NOMO-1 (cell line): Measurements from ENCODE around the gene PRAMEF4.
"Not testable (repeated sequence)": the region's sequence is repeated elsewhere in the genome, so short reads cannot be mapped to it uniquely, and the experiment has no call there.

ENCODE experiments used
- DNase-seq, 2 experiments: peaks; one replicate each; lab custom pipeline; 2025; ENCODE audit not compliant: unreplicated experiment in 2 of 2; lab: John Stamatoyannopoulos, UW

The PRAMEF4 gene

GRCh38 chr1:12886101-12886500, at the start of gene PRAMEF4:
PRAMEF4 (minus strand) TSS chr1:12886201; CDS start chr1:12883394, 2,807 bp downstream.
- DNase-seq = not testable (repeated sequence)

- DNase-seq = not testable (repeated sequence)
Observed at GRCh38 chr1:12924368-12924767, 38.4 kb upstream of the PRAMEF4 start.

DNA sequence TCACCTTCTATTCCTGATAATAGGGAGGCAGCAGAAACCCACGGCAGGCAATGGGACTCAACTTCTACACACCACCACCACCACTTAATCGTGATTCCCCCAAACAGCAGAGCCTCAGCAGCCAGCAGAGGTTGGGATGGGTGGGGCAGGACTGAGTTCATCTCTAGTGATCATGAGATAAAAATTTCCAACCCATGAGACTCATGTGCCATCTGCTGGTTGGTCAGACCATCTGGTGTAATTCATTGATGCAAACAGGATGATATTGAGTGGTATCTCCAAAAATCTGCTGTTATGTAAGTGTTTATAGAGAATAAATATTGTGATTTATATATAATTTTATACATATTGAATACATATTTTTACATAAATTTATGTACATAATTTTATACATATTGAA, 35.7 kb upstream of the PRAMEF4 start:
- DNase-seq = not testable (repeated sequence)

GRCh38 chr1:12916310-12916709, 30.3 kb upstream of the PRAMEF4 start, which contains the start of gene PRAMEF7:
PRAMEF7 (plus strand) TSS chr1:12916610; CDS start chr1:12917693, 1,083 bp downstream.
- not testable (repeated sequence) for DNase-seq

GRCh38 chr1:12903793-12904572, 18.0 kb upstream of the PRAMEF4 start:
- DNase-seq = not testable (repeated sequence)

DNA sequence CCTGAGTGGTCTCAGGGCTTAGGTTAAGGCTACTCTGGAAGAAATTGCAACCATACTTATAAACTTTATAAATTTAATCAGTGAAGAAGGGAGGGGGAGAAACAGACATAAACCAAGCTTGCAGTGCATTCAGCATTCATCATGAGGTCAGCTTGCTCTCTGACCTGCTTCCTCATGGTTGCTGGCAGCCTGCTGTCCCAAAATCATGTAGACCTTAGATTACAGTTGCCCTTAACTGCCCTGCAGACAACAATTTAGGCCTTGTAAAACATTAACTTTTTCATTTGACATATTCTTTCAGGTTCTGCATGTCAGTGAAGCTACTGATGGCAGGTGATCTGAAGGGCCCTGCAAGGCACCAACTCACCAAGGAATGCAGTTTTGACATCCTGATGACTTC, 13.2 kb upstream of the PRAMEF4 start:
- DNase-seq = not testable (repeated sequence)

- DNase-seq = not testable (repeated sequence)
Observed at GRCh38 chr1:12898170-12898569, 12.2 kb upstream of the PRAMEF4 start, which contains the start of gene PRAMEF10. PRAMEF10 (minus strand) TSS chr1:12898270; CDS start chr1:12895847, 2,423 bp downstream.

DNA sequence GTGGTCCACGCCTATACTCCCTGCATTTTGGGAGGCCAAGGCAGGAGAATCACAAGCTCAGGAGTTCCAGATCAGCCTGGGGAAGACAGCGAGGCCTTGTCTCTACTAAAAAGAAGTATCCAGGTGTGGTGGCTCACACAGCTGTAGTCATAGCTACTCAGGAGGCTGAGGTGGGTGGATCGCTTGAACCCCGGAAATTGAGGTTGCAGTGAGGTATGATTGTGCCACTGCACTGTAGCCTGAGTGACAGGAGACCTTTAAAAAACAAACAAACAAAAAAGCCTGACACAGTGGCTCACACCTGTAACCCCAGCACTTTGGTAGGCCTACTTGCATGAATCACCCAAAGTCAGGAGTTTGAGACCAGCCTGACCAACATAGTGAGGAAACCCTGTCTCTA, 7.5 kb downstream of the PRAMEF4 start:
- not testable (repeated sequence) for DNase-seq

DNA sequence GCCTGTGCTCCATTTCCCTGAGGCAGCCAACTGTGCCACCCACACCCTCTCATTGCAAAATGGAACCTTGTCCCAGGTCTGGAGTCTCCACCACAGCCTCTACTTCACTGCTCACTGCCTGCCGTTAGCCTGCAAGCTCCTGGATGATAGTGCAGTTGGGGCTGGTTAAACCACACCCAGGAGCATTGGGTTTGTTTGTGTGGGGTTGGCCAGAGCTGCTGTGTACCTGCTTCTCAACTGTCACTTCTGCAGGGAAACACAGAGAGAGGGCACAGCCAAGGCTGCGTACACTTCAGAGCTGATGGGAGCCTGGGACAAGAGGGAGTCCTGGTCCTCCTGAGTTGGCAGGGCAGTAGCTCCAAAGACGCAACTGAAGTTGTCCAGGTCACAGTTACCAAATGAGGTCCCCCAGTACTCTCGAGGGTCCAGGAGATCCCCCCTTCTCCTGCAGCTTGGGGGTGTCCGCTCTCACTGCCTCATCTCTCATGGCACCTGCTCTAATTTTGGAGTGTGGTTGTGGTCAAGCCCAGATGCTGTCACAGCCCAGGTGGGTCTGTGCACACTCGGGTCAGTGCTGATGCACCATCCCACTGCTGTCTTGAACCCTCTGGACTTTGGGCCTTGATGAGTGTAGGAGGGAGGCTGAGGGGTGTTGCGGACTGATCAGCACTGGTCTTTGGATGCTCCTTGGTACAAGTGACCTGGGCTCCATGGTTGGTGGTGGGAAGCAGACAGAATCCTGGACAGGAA, 22.7 kb downstream of the PRAMEF4 start:
- DNase-seq = not testable (repeated sequence)

GRCh38 chr1:12856786-12857185, 29.2 kb downstream of the PRAMEF4 start, which contains the start of gene PRAMEF2:
PRAMEF2 (plus strand) TSS chr1:12857086; CDS start chr1:12859010, 1,924 bp downstream.
- not testable (repeated sequence) for DNase-seq

- no peak for DNase-seq
Observed at GRCh38 chr1:12851779-12852178, 34.2 kb downstream of the PRAMEF4 start.

DNA sequence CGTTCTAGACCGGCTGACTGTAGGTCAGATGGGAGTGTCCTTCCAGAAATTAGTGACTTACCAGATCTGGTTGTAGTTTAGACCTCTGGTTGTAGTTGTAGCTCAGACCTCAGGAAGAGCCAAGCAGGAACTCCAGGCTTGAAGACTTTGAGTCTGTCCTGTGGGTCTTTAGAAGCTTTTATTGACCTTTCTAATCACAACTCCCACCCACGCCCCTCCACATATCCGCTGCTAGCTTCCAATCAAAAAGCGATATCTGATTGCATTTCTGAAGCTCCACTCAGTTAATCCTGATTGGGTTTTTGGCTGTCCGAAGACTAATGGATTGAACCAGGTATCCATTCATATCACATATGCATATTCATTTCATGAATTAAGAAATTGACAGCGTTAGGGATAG, 37.4 kb downstream of the PRAMEF4 start, which contains the start of gene HNRNPCL1:
HNRNPCL1 (minus strand) TSS at position 101 of the 400 bp plus-strand sequence. CDS start 431 bp downstream, outside the sequence.
- DNase-seq = not testable (repeated sequence)

DNA sequence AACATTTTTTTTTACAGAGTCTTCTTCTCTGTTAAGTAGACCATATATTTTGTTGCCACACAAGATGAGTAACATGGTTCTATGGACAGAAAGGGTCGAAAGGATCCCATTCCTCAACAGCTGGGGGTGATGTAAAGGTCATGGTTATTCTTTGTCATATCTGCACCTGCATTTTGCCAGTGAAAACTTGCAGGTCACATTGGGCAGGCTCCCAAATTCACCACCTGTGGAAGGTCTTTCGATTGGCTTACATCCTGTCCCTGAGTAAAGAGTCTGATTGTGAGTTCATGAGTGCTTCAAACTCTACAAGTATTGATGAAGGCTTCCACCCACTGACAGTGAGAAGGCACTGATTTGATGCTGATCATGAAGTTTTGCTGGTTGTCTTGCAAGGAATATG, 52.8 kb downstream of the PRAMEF4 start:
- DNase-seq = not testable (repeated sequence)

- DNase-seq = not testable (repeated sequence)
Observed at GRCh38 chr1:12831310-12831709, 54.7 kb downstream of the PRAMEF4 start, which contains the start of gene PRAMEF11. PRAMEF11 (minus strand) TSS chr1:12831410; CDS start chr1:12828789, 2,621 bp downstream.
